Mesenchymal stem cell (in vitro differentiated cells and primary cell): Measurements from ENCODE around the gene CCSER1.
"Not testable (repeated sequence)": the region's sequence is repeated elsewhere in the genome, so short reads cannot be mapped to it uniquely, and the experiment has no call there.

Experiments used
- DNase-seq: peaks from one replicate; pipeline ENCODE4 v3.0.0-alpha.2; 2013
- H2AFZ ChIP-seq: one replicate; pipeline ENCODE4 v1.6.1; 2013; ENCODE audit warnings: low read depth, mild to moderate bottlenecking, control low read depth, inconsistent platforms, low read length, moderate library complexity
- H2AK5ac ChIP-seq: 2 replicates; pipeline ENCODE4 v1.6.1; 2013; ENCODE audit warnings: low read length, moderate library complexity, mild to moderate bottlenecking, inconsistent platforms; ENCODE audit not compliant: severe bottlenecking
- H2BK120ac ChIP-seq: one replicate; pipeline ENCODE4 v1.6.1; 2013; ENCODE audit warnings: low read depth, mild to moderate bottlenecking, inconsistent platforms, low read length, moderate library complexity
- H2BK12ac ChIP-seq, 2 experiments: one replicate each; pipeline ENCODE4 v1.6.1; 2013; ENCODE audit warnings: inconsistent platforms in 2 of 2, low read length in 2 of 2, mild to moderate bottlenecking in 2 of 2, moderate library complexity in 2 of 2, control low read depth in 1 of 2
- H2BK15ac ChIP-seq: one replicate; pipeline ENCODE4 v1.6.1; 2013; ENCODE audit warnings: mild to moderate bottlenecking, low read depth, inconsistent platforms; ENCODE audit not compliant: poor library complexity, severe bottlenecking
- H2BK5ac ChIP-seq: 2 replicates; pipeline ENCODE4 v1.6.1; 2013; ENCODE audit warnings: low read depth, mild to moderate bottlenecking, low read length, control low read depth, inconsistent platforms; ENCODE audit not compliant: poor library complexity, severe bottlenecking
- H3K14ac ChIP-seq, 2 experiments: one replicate each; pipeline ENCODE4 v1.6.1; 2013; ENCODE audit warnings: inconsistent platforms in 2 of 2, low read length in 2 of 2, control low read depth in 1 of 2, mild to moderate bottlenecking in 1 of 2, moderate library complexity in 1 of 2
- H3K18ac ChIP-seq, 2 experiments: one replicate each; pipeline ENCODE4 v1.6.1; 2013; ENCODE audit warnings: inconsistent platforms in 2 of 2, low read length in 2 of 2, control low read depth in 1 of 2, low read depth in 1 of 2, mild to moderate bottlenecking in 1 of 2
- H3K23ac ChIP-seq, 2 experiments: one replicate each; pipeline ENCODE4 v1.6.1; 2013; ENCODE audit warnings: inconsistent platforms in 2 of 2, low read length in 2 of 2, mild to moderate bottlenecking in 2 of 2, moderate library complexity in 2 of 2, control low read depth in 1 of 2
- H3K27ac ChIP-seq: 2 replicates; pipeline ENCODE4 v1.5.1; 2013; ENCODE audit warnings: mild to moderate bottlenecking, moderate library complexity, low read length, control low read depth, inconsistent platforms; ENCODE audit not compliant: poor library complexity, severe bottlenecking
- H3K27me3 ChIP-seq, 2 experiments: 2 replicates each; pipeline versions ENCODE4 v1.6.1 to v1.7.0; 2013; ENCODE audit warnings: low read length in 2 of 2, mild to moderate bottlenecking in 2 of 2, moderate library complexity in 2 of 2, control low read depth in 1 of 2, inconsistent platforms in 1 of 2; ENCODE audit not compliant: control insufficient read depth in 1 of 2, insufficient read depth in 1 of 2
- H3K36me3 ChIP-seq, 2 experiments: 2 replicates each; pipeline versions ENCODE4 v1.6.1 to v1.7.0; 2013; ENCODE audit warnings: low read length in 2 of 2, control low read depth in 1 of 2, inconsistent platforms in 1 of 2, low read depth in 1 of 2, mild to moderate bottlenecking in 1 of 2; ENCODE audit not compliant: insufficient read depth in 2 of 2, control insufficient read depth in 1 of 2
- H3K4ac ChIP-seq, 2 experiments: one replicate each; pipeline ENCODE4 v1.6.1; 2013; ENCODE audit warnings: inconsistent platforms in 2 of 2, low read length in 2 of 2, mild to moderate bottlenecking in 2 of 2, moderate library complexity in 2 of 2, control low read depth in 1 of 2, low read depth in 1 of 2
- H3K4me1 ChIP-seq: 2 replicates; pipeline ENCODE4 v1.6.1; 2013; ENCODE audit warnings: low read depth, low read length, control low read depth; ENCODE audit not compliant: control insufficient read depth, insufficient read depth
- H3K4me2 ChIP-seq: 2 replicates; pipeline ENCODE4 v1.6.1; 2013; ENCODE audit warnings: low read length, mild to moderate bottlenecking, inconsistent platforms; ENCODE audit not compliant: poor library complexity, severe bottlenecking
- H3K4me3 ChIP-seq, 2 experiments: 2 replicates each; pipeline versions ENCODE4 v1.5.1 to v1.7.0; 2013; ENCODE audit warnings: low read length in 2 of 2, mild to moderate bottlenecking in 2 of 2, control low read depth in 1 of 2, low read depth in 1 of 2; ENCODE audit not compliant: insufficient read depth in 1 of 2
- H3K79me1 ChIP-seq: replicated peaks from 2 replicates; pipeline ENCODE4 v1.6.1; 2013; ENCODE audit warnings: mild to moderate bottlenecking, control low read depth, low read length, inconsistent platforms; ENCODE audit not compliant: poor library complexity, severe bottlenecking
- H3K9ac ChIP-seq: 2 replicates; pipeline ENCODE4 v1.7.0; 2013; ENCODE audit warnings: mild to moderate bottlenecking, low read length, moderate library complexity
- H3K9me3 ChIP-seq: 2 replicates; pipeline ENCODE4 v1.7.0; 2013; ENCODE audit warnings: mild to moderate bottlenecking, low read length; ENCODE audit not compliant: control insufficient read depth
- H4K8ac ChIP-seq: one replicate; pipeline ENCODE4 v1.6.1; 2013; ENCODE audit warnings: inconsistent platforms, mild to moderate bottlenecking, low read length, moderate library complexity
- H4K91ac ChIP-seq: one replicate; pipeline ENCODE4 v1.6.1; 2013; ENCODE audit warnings: mild to moderate bottlenecking, low read length, inconsistent platforms
- WGBS: methylation state at CpG from one replicate; pipeline ENCODE4 v1.1.7; 2013; ENCODE audit warnings: mixed read lengths; 5-methylcytosine and 5-hydroxymethylcytosine counted together

The CCSER1 gene

DNA sequence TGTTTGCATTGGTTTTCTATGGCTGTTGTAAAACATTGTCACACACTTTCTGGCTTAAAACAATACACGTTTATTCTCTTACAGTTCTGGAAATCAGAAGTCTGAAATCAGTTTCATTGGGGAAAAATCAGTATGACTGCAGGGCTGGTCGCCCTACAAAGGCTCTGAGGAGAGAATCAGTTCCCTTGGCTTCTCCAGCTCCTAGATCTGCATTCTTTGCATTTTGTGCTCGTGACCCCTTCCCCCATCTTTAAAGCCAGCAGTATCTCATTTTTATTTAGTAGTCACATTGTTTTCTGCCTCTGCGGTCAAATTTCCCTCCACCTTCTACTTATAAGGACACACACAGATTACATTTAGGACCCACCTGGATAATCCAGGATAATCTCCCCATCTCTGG, 1326.9 kb downstream of the CCSER1 start:
- DNase-seq, result no peak
- no peak overlapping the region for H2BK12ac ChIP-seq
- H2BK5ac ChIP-seq, result no peak overlapping the region

DNA sequence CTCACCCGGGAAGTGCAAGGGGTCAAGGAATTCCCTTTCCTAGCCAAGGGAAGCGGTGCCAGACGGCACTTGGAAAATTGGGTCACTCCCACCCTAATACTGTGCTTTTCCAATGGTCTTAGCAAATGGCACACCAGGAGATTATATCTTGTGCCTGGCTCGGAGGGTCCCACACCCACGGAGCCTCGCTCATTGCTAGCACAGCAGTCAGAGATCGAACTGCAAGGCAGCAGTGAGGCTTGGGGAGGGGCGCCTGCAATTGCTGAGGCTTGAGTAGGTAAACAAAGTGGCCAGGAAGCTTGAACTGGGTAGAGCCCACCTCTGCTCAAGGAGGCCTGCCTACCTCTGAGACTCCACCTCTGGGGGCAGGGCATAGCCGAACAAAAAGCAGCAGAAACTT, 1335.4 kb downstream of the CCSER1 start:
- not testable (repeated sequence) for H3K23ac ChIP-seq, H3K36me3 ChIP-seq, H2BK120ac ChIP-seq, H3K4me3 ChIP-seq, H3K27ac ChIP-seq, H2AK5ac ChIP-seq, H3K4ac ChIP-seq, H2BK12ac ChIP-seq, H3K14ac ChIP-seq, H3K79me1 ChIP-seq, H4K8ac ChIP-seq, H4K91ac ChIP-seq, H2BK15ac ChIP-seq, H3K4me2 ChIP-seq, H2AFZ ChIP-seq, H3K9ac ChIP-seq, H2BK5ac ChIP-seq, H3K4me1 ChIP-seq, DNase-seq, H3K18ac ChIP-seq, H3K27me3 ChIP-seq
- H3K9me3 ChIP-seq, result peaks cover 18% of the 10 kb centered on the region
- WGBS, result 89% methylated on average over 9 of the region's 9 CpGs

More for the DNA sequence above, 1326.9 kb downstream of the CCSER1 start:
- H3K27ac ChIP-seq, result no peak overlapping the region
- no peak overlapping the region for H2AK5ac ChIP-seq
- H3K4me3 ChIP-seq, result no peak overlapping the region
- H2BK120ac ChIP-seq, result no peak overlapping the region
- H3K18ac ChIP-seq, result no peak overlapping the region
- no peaks in the 10 kb centered on the region for H3K4me1 ChIP-seq
- H3K14ac ChIP-seq, result no peak overlapping the region
- no peak overlapping the region for H2BK15ac ChIP-seq
- H3K27me3 ChIP-seq, result no peaks in the 10 kb centered on the region
- H3K36me3 ChIP-seq, result no peaks in the 10 kb centered on the region
- no peaks in the 10 kb centered on the region for H3K79me1 ChIP-seq
- WGBS, result 62% methylated on average over 4 of the region's 4 CpGs
- H2AFZ ChIP-seq, result no peak overlapping the region
- H3K23ac ChIP-seq, result no peak overlapping the region
- peaks cover 6% of the 10 kb centered on the region for H3K9me3 ChIP-seq
- no peak overlapping the region for H3K4me2 ChIP-seq
- H4K8ac ChIP-seq, result no peak overlapping the region
- H3K4ac ChIP-seq, result no peak overlapping the region
- H3K9ac ChIP-seq, result no peak overlapping the region
- no peak overlapping the region for H4K91ac ChIP-seq

DNA sequence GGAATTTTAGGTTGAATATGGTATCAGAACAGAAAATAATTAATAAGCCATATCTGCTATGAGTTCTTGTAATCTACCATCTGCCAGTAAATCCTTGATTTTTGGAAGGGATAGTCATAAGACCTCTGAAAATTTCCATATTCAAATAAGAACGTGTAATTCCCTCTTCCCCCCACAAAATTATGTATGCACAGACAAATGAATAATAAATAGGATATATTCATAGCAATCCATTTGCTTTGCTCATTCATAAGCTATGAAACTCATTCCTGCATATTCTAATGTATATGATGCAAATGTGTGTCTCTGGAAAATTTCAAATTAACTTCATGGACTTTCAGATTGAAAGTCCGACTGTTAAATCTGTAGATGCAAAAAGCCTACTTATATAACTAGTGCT, 1343.5 kb downstream of the CCSER1 start:
- no peak overlapping the region for H3K4me3 ChIP-seq
- H3K27me3 ChIP-seq, result no peaks in the 10 kb centered on the region
- no peaks in the 10 kb centered on the region for H3K4me1 ChIP-seq
- no peaks in the 10 kb centered on the region for H3K9me3 ChIP-seq
- H3K9ac ChIP-seq, result no peak overlapping the region
- WGBS, result no CpG with 5 or more reads among the region's 2 CpGs
- no peak overlapping the region for H4K8ac ChIP-seq
- H3K18ac ChIP-seq, result no peak overlapping the region
- H2BK120ac ChIP-seq, result no peak overlapping the region
- no peak overlapping the region for H4K91ac ChIP-seq
- no peak overlapping the region for H3K23ac ChIP-seq
- H2BK12ac ChIP-seq, result no peak overlapping the region
- no peak for DNase-seq
- no peak overlapping the region for H2BK5ac ChIP-seq
- H3K14ac ChIP-seq, result no peak overlapping the region
- H3K4ac ChIP-seq, result no peak overlapping the region
- H3K4me2 ChIP-seq, result no peak overlapping the region
- no peaks in the 10 kb centered on the region for H3K36me3 ChIP-seq
- no peak overlapping the region for H2AFZ ChIP-seq
- no peaks in the 10 kb centered on the region for H3K79me1 ChIP-seq
- H3K27ac ChIP-seq, result no peak overlapping the region
- no peak overlapping the region for H2AK5ac ChIP-seq
- no peak overlapping the region for H2BK15ac ChIP-seq

DNA sequence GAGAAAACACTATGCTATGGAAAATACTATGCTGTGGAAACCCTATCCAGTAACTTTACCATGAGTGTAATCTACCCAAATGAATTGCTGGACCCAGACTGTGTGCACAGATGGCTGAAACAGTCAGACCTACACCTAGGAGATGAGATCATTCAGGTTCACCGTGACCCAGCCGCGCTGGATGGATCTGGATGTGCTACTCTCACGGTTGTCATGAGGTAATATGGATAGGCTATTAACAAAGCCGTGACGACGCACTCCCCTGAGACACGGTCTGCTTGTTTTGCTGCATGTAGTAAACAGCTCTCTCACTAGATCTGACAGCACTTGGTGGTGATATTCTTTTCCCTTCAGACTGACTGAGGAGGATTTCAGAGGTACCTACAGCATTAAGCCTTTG, 1344.1 kb downstream of the CCSER1 start:
- H3K36me3 ChIP-seq, result no peaks in the 10 kb centered on the region
- H4K8ac ChIP-seq, result no peak overlapping the region
- no peak overlapping the region for H2BK5ac ChIP-seq
- H4K91ac ChIP-seq, result no peak overlapping the region
- DNase-seq, result no peak
- H3K27ac ChIP-seq, result no peak overlapping the region
- H3K79me1 ChIP-seq, result no peaks in the 10 kb centered on the region
- no peaks in the 10 kb centered on the region for H3K4me1 ChIP-seq
- no peak overlapping the region for H3K4me3 ChIP-seq
- peaks cover 4% of the 10 kb centered on the region for H3K9me3 ChIP-seq
- no peak overlapping the region for H2AK5ac ChIP-seq
- no peak overlapping the region for H3K4ac ChIP-seq
- WGBS, result 89% methylated on average over 8 of the region's 8 CpGs
- no peak overlapping the region for H2BK120ac ChIP-seq
- no peak overlapping the region for H2BK12ac ChIP-seq
- no peak overlapping the region for H3K14ac ChIP-seq
- no peak overlapping the region for H3K4me2 ChIP-seq
- H2BK15ac ChIP-seq, result no peak overlapping the region
- no peak overlapping the region for H3K23ac ChIP-seq
- H3K18ac ChIP-seq, result no peak overlapping the region
- H3K27me3 ChIP-seq, result no peaks in the 10 kb centered on the region
- H2AFZ ChIP-seq, result no peak overlapping the region
- no peak overlapping the region for H3K9ac ChIP-seq
